Measurements from ENCODE around the gene ATG4C. TPM values are rescaled to one million over a fixed set of nuclear protein-coding genes. Genes with fewer than 3 reads are reported as not detected.
A peak's percentile ranks its signal among the peaks of the same experiment; 100 is the strongest.
"Not testable (repeated sequence)": the region's sequence is repeated elsewhere in the genome, so short reads cannot be mapped to it uniquely, and the experiment has no call there.

ATG4C gene
- total RNA-seq, 1 experiment from 2014 or later: 13.8 TPM

GRCh38 chr1:62761223-62761870 lies 22.6 kb upstream of the ATG4C start:
- intact Hi-C loops (cut with micrococcal nuclease; ENCODE audit: unreplicated experiment): loop anchor here (2.0 kb wide), 1 partner anchor 21 kb away; no protein-coding TSS in a partner anchor
- CTCF ChIA-PET: not testable (repeated sequence)

DNA sequence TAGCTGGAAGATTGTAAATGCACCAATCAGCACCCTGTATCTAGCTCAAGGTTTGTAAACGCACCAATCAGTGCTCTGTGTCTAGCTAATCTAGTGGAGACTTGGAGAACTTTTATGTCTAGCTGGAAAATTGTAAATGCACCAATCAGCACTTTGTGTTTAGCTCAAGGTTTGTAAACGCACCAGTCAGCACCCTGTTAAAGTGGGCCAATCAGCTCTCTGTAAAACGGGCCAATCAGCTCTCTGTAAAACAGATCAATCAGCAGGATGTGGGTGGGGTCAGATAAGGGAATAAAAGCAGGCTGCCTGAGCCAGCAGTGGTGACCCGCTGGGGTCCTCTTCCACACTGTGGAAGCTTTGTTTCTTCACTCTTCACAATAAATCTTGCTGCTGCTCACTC lies 21.9 kb upstream of the ATG4C start:
- H2AFZ ChIP-seq; H3K4me3 ChIP-seq; H4K20me1 ChIP-seq (ENCODE audit: insufficient read depth); H3F3A ChIP-seq (ENCODE audit: insufficient read depth, low read depth); H3K79me2 ChIP-seq (ENCODE audit: low read depth); H3K27me3 ChIP-seq (ENCODE audit: insufficient read depth, low read depth); POLR2A ChIA-PET (ENCODE audit: unreplicated experiment); intact Hi-C loops (cut with micrococcal nuclease; ENCODE audit: unreplicated experiment); CTCF ChIA-PET; H3K9me2 ChIP-seq (ENCODE audit: insufficient read depth); H3K9me3 ChIP-seq (ENCODE audit: insufficient read depth, low read depth); H3K36me3 ChIP-seq (ENCODE audit: low read depth); DNase-seq; H3K27ac ChIP-seq; H3K4me2 ChIP-seq; BruUV-seq (replicated peaks): not testable (repeated sequence)
- H3K4me1 ChIP-seq (replicated peaks; ENCODE audit: insufficient read depth): peaks cover 17% of the 10 kb centered on the region

More at GRCh38 chr1:62761223-62761870, 22.6 kb upstream of the ATG4C start:
- H3K4me1 ChIP-seq (replicated peaks; ENCODE audit: insufficient read depth): peaks cover 17% of the 10 kb centered on the region
- POLR2A ChIA-PET (ENCODE audit: unreplicated experiment); H3K79me2 ChIP-seq (ENCODE audit: low read depth); H3K36me3 ChIP-seq (ENCODE audit: low read depth); DNase-seq; H3K9me2 ChIP-seq (ENCODE audit: insufficient read depth); H3K27me3 ChIP-seq (ENCODE audit: insufficient read depth, low read depth); H4K20me1 ChIP-seq (ENCODE audit: insufficient read depth); H3K9me3 ChIP-seq (ENCODE audit: insufficient read depth, low read depth); H3K4me3 ChIP-seq; H3F3A ChIP-seq (ENCODE audit: insufficient read depth, low read depth); BruUV-seq (replicated peaks); H2AFZ ChIP-seq: not testable (repeated sequence)
- H3K27ac ChIP-seq: peak overlapping the region; percentile 25; the same call in 1 of the 2 replicates
- peak overlapping the region; percentile 39 for H3K4me2 ChIP-seq

DNA sequence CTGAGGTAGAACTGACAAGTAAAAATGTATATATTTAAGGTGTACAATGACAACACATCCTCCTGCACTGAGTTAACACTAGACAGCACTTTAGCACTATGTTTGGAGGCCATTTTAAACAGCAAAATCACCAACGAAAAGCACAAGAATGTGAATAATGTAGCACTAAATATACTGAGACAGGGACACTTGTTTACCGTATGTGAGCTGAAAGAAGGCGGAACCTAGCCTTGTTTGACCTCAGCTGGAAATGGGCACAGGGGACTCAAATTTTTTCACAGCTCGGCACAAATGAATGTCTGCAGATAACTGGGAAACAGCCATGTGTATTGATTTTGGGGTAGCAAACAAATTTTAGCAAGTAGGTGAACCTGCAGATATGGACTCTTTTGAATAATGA lies 18.0 kb upstream of the ATG4C start:
- no TSS peak for BruUV-seq (replicated peaks)
- TF ChIP-seq, protein P1, sequence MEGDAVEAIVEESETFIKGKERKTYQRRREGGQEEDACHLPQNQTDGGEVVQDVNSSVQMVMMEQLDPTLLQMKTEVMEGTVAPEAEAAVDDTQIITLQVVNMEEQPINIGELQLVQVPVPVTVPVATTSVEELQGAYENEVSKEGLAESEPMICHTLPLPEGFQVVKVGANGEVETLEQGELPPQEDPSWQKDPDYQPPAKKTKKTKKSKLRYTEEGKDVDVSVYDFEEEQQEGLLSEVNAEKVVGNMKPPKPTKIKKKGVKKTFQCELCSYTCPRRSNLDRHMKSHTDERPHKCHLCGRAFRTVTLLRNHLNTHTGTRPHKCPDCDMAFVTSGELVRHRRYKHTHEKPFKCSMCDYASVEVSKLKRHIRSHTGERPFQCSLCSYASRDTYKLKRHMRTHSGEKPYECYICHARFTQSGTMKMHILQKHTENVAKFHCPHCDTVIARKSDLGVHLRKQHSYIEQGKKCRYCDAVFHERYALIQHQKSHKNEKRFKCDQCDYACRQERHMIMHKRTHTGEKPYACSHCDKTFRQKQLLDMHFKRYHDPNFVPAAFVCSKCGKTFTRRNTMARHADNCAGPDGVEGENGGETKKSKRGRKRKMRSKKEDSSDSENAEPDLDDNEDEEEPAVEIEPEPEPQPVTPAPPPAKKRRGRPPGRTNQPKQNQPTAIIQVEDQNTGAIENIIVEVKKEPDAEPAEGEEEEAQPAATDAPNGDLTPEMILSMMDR (conservative IDR thresholded peaks at IDR 0.05): no peak
- TF ChIP-seq EZH2 (IDR thresholded peaks at IDR 0.05; ENCODE audit: low read depth): no peak
- H3K4me2 ChIP-seq: no peak overlapping the region
- H3K9me3 ChIP-seq (ENCODE audit: insufficient read depth, low read depth): no peaks in the 10 kb centered on the region
- H3F3A ChIP-seq (ENCODE audit: insufficient read depth, low read depth): no peaks in the 10 kb centered on the region
- peak overlapping the region; percentile 27; the same call in 1 of the 2 replicates for H2AFZ ChIP-seq
- no peak overlapping the region for H3K4me3 ChIP-seq
- no peak overlapping the region for H3K27ac ChIP-seq
- H3K27me3 ChIP-seq (ENCODE audit: insufficient read depth, low read depth): no peaks in the 10 kb centered on the region
- H3K9me2 ChIP-seq (ENCODE audit: insufficient read depth): no peaks in the 10 kb centered on the region
- no peaks in the 10 kb centered on the region for H3K79me2 ChIP-seq (ENCODE audit: low read depth)
- H4K20me1 ChIP-seq (ENCODE audit: insufficient read depth): no peaks in the 10 kb centered on the region
- POLR2A ChIA-PET (ENCODE audit: unreplicated experiment): no interaction called here
- peaks cover 2% of the 10 kb centered on the region for H3K4me1 ChIP-seq (replicated peaks; ENCODE audit: insufficient read depth)
- no peak for DNase-seq
- CTCF ChIA-PET: no interaction called here
- no peaks in the 10 kb centered on the region for H3K36me3 ChIP-seq (ENCODE audit: low read depth)
- intact Hi-C loops (cut with micrococcal nuclease; ENCODE audit: unreplicated experiment): no loop called here

DNA sequence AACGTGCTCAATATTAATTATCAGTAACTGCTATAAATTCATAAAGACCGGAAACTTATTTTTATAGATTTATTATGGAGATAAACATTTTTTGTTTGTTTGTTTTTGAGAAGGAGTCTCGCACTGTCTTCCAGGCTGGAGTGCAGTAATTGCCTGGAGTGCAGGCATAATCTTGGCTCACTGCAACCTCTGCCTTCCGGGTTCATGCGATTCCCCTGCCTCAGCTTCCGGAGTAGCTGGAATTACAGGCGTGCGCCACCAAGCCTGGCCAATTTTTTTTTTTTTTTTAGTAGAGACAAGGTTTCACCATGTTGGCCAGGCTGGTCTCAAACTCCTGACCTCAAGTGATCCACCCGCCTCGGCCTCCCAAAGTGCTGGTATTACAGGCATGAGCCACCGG lies 15.4 kb upstream of the ATG4C start:
- ChIA-PET POLR2A (ENCODE audit: unreplicated experiment) (interaction anchor here (0.6 kb wide), 1 partner anchor 1972 kb away, joined by 5 read pairs; no protein-coding TSS in a partner anchor), CTCF (interaction anchor here (0.6 kb wide), 1 partner anchor 262 kb away, joined by 3 read pairs; no protein-coding TSS in a partner anchor)
- H2AFZ ChIP-seq; H4K20me1 ChIP-seq (ENCODE audit: insufficient read depth); DNase-seq; H3K9me2 ChIP-seq (ENCODE audit: insufficient read depth); H3K27ac ChIP-seq; intact Hi-C loops (cut with micrococcal nuclease; ENCODE audit: unreplicated experiment); H3K79me2 ChIP-seq (ENCODE audit: low read depth); H3K9me3 ChIP-seq (ENCODE audit: insufficient read depth, low read depth); H3K4me3 ChIP-seq; H3K27me3 ChIP-seq (ENCODE audit: insufficient read depth, low read depth); BruUV-seq (replicated peaks); H3K36me3 ChIP-seq (ENCODE audit: low read depth); H3F3A ChIP-seq (ENCODE audit: insufficient read depth, low read depth); H3K4me1 ChIP-seq (replicated peaks; ENCODE audit: insufficient read depth); H3K4me2 ChIP-seq: not testable (repeated sequence)

All from PC-9 (cell line).